C1 segment of cervical spinal cord (tissue), 14 donors: Measurements from ENCODE around the gene KIRREL3.

ENCODE experiments used
- DNase-seq, 14 donors: peaks; one replicate each; lab custom pipeline; 2025; lab: John Stamatoyannopoulos, UW

Gene KIRREL3

DNA sequence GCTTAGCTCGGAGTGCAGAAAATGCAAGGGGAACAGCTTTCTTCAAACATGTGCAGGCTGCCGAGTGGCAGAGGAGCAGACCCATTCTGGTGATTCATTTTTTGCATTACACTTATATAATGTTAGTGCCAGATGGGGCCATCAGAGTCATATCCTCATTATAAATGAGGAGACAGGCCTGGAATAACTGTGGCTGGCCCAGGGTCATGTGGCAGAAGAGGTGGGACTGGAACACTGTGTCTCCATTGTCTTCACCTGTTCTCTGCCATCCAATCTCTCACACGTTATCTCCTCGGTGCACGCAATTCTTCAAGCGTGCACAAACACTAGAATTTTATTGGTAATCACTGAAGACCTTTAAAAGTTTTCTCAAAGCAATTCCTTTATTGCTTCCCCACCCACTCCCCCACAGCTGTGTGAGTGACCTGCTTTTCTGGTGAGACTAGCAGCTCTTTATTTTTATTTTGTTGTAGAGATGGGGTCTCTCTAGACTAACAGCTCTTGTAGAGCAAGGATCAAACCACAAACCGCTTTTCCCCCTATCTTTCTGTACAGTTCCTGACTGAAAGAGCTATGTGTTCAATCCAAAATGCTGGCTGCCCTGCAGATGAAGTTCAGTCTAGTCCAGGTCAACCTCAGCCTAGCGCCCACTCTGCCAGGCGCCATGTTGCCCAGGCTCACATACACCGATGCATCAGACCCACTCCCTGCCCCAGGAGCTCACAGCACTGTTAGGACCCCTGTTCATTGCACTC is 569.8 kb downstream of the KIRREL3 start:
- no peak for DNase-seq

DNA sequence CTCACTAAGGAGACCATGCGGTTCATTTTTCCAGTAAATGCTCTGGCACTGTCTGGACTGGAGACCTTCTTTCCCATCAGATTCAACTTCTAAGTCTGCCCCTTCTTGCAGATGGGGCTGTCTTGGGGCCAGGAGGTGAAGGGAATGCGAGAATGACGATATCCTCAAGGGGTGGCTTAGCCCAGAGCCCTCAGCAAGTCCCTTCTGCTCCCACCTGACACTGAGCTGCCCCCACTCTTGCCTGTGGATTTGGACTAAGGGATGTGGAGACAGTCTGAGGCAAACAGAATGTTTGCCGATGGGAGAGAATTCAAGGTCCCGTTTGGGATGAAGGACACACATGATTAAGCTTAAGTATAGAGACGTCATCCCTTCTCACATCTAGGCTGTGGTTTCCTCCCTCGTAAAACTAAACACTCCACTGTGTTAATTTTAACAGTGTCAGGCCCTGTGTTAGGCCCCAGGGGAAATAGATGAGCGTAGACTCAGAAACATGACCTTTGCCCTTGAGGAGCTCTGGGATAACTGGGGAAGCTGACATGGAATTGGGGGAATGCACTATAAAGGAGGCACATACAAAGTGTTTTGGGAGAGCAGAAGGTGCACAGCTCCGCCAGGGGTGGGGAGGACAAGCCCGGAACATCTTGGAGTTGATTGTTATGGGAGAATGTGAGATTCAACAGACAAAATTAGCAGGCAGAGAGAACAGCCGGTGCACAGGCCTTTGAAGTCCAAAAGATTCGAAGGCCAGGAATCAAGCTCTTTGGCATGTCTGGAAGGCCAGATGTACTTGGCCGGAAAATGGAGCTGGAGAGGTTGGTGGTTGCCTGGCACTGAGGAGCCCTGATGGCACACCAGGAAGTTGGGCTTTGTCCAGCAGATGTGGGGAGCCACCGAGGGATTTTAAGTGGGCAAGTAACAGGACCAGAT is 573.5 kb downstream of the KIRREL3 start:
- DNase-seq: peak in 2 of 14 donors; percentile 6 to 13

DNA sequence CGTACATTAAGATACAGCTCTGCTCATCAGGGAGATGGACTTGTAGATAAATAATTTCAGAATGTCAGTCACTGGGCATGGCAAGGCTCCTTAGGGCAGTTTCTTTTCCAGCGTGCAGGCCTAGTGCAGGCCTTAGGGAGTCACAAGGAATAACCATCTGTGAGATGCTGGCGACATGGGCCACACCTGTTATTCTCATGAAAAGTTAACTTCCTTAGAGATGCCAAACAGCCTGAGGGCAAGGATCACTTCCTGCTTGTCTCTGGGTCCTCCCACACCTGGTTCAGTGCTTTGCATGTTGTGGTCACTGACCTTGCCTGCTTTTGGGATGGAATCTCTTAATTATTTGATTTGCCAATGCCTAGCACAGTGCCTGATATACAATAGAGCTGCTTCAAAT is 574.5 kb downstream of the KIRREL3 start:
- DNase-seq: no peak

DNA sequence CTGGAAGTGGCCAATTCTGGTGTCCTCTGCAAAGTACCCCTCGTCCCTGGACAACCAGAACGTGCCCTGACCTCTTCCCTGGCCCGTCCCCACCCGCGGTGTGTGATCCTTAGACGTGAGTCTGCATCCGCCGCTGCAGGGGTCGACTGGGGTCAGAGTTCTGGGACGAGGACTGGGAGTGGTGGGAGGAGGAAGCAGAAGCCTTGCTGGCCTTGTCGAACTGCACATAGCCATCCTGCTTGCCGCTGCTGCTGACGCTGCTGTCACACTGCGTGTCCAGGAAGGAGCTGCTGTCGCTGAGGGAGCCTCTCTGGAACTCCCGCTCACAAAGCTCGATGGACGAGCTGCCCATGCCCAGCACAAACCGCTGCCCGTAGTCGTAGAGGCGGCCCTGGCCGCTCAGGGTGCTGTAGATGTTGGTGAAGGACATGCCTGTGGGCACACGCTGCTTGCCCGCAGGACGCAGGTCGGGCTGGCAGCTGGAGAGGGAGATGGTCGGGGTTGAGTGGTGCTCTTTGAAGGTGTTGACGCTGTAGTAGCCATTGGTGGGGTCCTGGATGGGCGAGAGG is 576.0 kb downstream of the KIRREL3 start:
- no peak for DNase-seq

DNA sequence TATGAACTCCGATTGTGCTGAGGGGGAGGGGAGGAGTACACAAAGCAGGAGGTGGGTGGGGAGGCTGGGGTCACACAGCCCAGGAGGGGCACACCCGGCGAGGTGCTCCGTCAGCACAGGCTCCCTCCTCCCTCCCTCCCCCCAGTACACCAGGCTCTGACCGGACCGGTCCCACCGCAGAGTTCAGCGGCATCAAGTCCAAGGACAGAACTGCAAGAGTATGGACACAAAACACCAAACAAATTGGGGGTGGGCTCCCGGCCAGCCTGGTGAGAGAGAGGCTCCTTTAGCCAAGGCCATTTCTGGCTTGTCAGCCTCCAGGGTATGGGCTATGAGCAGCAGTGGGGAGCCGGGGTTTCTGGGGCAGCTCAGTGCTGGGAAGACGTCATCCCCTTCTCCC is 576.8 kb downstream of the KIRREL3 start:
- DNase-seq: no peak

GRCh38 chr11:126423154-126423553 is 577.4 kb downstream of the KIRREL3 start:
- no peak for DNase-seq

DNA sequence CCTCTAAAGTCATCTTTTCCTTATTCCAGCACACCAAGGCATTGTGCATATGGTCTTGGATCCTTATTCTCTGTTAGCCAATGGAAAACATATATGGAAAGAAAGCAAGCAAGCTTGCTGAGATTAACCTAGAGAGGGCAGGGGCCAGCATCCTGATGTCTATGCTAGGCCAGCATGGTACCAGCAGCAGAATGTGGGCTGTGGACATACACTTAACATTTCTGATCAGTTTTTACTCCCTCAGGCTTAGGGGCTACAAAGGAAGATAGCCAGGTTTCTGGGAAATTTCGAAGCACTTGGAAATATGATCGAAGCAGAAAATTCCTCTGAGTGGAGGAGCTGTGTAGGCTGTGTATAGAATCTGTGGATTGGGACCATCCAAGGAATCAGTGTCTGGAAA is 578.1 kb downstream of the KIRREL3 start:
- no peak for DNase-seq

GRCh38 chr11:126421271-126421671 is 579.3 kb downstream of the KIRREL3 start:
- peak in 1 of 14 donors; percentile 18 for DNase-seq

DNA sequence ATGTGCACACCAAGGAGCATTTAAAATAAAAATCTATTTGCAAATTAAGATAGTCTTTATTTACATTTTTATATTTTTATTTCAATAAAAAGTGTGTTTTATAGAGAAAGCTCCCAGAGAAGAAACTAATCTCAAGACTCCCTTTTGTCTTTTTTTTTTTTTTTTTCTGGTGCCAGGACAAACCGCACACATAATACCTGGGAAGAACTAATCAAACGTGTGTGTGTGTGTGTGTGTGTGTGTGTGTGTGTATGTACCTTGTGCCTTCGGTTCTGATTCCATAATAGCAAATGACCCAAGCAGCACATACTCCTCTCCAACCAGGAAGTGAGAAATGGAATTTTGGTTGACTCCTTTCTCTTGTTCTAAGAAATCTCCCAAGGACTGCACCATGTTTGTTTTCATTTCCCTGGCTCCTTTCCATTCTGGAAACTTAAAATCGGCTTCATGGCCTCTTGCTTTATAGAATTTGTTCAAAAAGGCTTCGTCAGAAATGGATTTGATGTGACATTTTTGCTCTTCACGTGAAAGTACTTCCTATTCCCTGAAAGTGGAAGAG is 579.8 kb downstream of the KIRREL3 start:
- no peak for DNase-seq

GRCh38 chr11:126419801-126420697 is 580.5 kb downstream of the KIRREL3 start:
- DNase-seq: no peak

DNA sequence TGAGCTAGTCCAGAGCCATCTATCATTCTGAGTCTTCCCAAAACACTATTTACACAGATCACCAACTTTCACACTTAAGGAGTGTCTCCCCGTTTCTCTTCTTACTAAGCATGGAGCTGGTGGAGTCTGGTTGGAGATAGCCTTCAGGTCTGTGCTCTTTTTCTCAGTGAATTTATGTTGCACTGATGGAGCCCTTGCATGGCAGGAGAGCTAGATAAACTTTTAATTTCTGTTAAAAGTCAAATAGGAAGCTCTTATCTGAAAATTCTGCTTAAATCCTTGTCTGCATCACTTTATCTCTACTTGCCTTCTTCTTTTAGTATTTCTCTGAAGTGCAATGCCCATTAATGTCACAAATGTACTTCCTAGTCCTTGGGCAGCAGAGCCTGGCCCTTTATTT is 581.7 kb downstream of the KIRREL3 start:
- no peak for DNase-seq

DNA sequence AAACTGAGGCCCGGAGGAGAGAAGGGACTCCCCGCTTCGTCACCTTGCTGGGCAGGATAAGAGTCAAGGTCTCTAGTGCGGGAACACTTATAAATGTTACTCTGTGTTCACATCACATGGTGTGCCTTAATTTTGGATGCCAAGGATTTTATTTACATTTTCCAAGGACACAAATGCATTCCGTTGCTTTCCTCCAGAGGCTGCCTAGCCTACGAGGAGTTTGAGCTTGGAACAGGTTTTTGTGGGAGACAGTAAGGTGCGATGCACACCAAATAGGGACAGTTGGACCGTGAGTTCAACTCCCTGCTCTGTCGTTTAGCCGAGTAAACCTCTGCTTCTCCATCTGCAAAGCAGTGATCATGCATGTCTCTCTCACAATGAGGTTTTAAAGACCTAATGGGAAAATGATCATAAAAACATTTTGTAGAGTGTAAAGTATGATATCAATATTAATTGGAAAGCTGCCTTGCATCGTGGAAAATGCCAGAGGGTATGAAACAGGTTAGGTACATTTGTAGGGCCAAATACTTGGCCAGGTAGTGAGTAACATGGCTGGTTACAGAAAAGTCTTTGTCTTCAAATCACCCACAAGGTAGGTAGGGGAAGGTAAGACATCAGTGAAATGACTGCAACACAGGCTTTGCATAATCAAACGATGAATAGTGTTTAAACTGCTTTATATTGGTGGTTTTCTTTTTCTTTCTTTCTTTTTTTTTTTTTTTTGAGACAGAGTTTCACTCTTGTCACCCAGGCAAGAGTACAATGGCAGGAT is 583.3 kb downstream of the KIRREL3 start:
- no peak for DNase-seq

DNA sequence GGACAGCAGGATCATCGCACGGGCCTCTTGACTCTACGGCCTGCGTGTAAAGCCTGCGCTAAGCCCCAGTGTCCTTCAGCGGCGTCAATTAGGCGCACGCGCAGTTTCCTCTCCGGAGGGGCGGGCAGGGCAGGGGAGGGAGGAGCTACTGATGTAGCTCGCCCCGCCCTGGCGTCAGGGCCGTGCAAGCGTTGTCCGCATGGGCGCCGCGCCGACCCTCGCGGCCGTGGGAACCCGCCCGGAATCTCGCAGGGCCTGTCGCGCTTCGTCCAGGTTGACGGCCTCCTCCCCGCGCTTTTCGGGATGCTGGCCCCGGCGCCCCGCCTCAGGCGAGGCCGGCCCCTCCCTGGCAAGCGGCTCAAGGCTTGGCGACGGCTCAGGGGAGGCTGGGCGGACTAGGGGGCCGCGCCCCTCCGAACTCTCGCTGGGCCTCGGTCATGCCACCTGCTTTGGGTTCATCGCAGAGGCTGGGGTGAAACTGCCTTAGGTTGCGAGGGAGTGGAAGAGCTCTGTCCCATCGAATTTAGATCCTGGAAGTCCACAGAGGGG is 584.0 kb downstream of the KIRREL3 start:
- peak in 13 of 14 donors; percentile 7 to 86 (median 67) for DNase-seq

DNA sequence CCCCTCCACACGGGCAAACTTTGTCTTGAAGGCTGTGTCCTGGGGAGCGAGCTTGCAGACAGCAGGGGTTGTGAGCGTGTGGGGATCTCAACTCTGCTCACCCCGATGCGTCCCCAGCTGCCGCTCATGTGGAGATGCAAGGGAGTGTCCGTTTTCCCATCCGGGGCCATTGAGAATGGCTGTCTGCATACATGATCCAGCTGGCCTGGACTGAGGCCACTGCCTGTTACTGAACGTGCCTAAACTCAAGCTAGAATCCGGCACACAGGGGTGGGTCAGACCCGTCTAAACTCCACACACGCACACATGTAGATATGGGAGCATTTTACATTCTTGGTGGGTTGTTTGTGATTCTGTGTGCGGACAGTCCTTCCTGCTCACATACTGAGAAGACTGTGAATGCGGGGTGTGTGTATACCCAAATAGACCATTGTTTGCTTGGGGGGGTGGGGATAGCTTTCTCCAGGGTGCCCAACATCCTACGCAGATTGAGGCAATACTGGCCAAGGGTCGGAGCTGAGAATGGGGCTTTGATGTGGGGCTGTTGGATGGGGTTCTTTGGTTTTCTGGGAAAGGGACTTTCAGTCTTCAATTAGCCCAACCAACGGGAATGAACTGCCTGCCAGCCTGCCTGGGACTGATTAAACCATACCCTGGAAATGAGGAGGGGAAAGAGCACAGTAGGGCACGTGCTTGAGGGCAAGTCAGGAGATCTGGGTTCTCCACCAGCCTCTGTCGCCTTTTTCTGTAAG is 584.7 kb downstream of the KIRREL3 start:
- peak in 9 of 14 donors; percentile 13 to 68 (median 44) for DNase-seq

GRCh38 chr11:126415128-126415527 is 585.4 kb downstream of the KIRREL3 start:
- peak in 11 of 14 donors; percentile 13 to 72 (median 38) for DNase-seq

DNA sequence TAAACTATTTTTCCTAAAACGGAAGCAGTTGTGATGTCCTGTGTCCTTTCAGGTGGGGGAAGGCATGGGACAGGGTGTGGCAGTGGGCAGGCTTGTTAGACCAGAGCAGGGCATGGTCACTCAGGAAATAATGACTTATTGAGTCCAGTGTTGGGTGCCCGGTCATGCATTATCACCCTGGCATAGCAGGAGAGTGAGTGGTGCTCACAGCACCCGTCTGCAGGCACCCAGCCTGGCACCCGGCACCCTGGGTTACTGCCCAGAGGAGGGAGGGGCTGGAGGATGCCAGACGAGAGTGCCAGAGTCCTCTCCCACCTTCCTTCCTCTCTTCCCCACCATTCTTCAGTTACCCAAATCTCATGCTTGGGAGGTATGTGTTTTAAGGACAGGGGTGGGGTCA is 586.0 kb downstream of the KIRREL3 start:
- DNase-seq: no peak

DNA sequence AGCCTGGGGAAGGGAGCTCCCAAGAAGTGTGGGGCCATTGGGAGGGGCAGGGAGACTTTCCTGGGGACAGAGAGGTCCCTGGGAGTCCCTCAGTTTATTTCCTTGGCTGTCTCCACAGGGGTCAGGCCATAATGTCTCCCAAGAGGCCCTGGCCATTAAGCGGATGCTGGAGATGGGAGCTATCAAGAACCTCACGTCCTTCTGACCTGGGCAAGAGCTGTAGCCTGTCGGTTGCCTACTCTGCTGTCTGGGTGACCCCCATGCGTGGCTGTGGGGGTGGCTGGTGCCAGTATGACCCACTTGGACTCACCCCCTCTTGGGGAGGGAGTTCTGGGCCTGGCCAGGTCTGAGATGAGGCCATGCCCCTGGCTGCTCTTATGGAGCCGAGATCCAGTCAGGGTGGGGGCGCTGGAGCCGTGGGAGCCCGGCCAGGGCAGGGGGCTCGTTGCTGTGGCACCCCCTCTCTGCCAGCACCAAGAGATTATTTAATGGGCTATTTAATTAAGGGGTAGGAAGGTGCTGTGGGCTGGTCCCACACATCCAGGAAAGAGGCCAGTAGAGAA is 586.6 kb downstream of the KIRREL3 start:
- DNase-seq: no peak

GRCh38 chr11:126413426-126413825 is 587.1 kb downstream of the KIRREL3 start:
- no peak for DNase-seq

DNA sequence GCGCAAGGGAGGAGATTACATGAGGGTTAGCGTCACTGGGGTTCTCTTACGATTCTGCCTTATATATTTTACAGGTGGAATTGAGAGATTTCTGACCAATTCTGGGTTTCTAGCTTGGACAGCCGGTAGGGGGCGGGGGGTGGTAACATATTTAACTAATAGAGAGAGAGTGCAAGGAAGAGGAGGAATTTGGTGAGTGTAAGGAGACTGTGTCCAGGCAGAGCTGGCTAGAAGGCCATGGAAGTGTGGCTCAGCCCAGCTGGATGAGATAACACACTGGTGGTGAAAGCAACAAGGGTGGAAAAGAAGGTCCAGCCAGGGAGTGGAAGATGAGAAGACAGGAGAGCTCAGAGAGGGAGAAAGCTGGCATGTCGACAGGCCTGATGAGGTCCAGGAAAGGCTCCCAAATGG is 588.6 kb downstream of the KIRREL3 start:
- DNase-seq: no peak
